ENCODE data around the gene OTX1.

- no peak for TF ChIP-seq POLR2AphosphoS5 (IDR thresholded peaks at IDR 0.05; ENCODE audit: low read depth, low read length)
- no peak for TF ChIP-seq REST (IDR thresholded peaks at IDR 0.05; ENCODE audit: insufficient read depth in 1 of 2, low read depth in 2 of 2, low read length in 2 of 2)
Measured at GRCh38 chr2:63064661-63065060, 14.0 kb downstream of the OTX1 start.

All from PFSK-1 (cell line).